Kidney glomerular epithelial cell (primary cell): ENCODE measurements around the gene HAUS1.
"Not testable (repeated sequence)": the region's sequence is repeated elsewhere in the genome, so short reads cannot be mapped to it uniquely, and the experiment has no call there.

Experiments used
- DNase-seq: peaks from one replicate; lab custom pipeline; 2025; lab: John Stamatoyannopoulos, UW

HAUS1 gene

GRCh38 chr18:46095532-46095931 lies 8.7 kb upstream of the HAUS1 start:
- DNase-seq = no peak

- peak; percentile 4 for DNase-seq
These were observed 7.4 kb upstream of the HAUS1 start for GRCh38 chr18:46096651-46097300.

GRCh38 chr18:46097431-46097800 lies 6.8 kb upstream of the HAUS1 start:
- DNase-seq = peak; percentile 36

GRCh38 chr18:46097801-46098615 lies 6.2 kb upstream of the HAUS1 start, which contains the start of gene ATP5F1A:
TSS of gene ATP5F1A (minus strand) at chr18:46098296. CDS start at chr18:46098231, 65 bp downstream.
- peak; percentile 78 for DNase-seq

- peak; percentile 33 for DNase-seq
These were observed 5.6 kb upstream of the HAUS1 start for GRCh38 chr18:46098616-46098933.

- DNase-seq = no peak
These were observed 4.7 kb upstream of the HAUS1 start for GRCh38 chr18:46099463-46099862.

- DNase-seq = no peak
These were observed 5.2 kb downstream of the HAUS1 start for GRCh38 chr18:46109386-46109785.

GRCh38 chr18:46110406-46110805 lies 6.2 kb downstream of the HAUS1 start:
- no peak for DNase-seq

GRCh38 chr18:46113751-46114150 lies 9.6 kb downstream of the HAUS1 start:
- DNase-seq = no peak

- DNase-seq = not testable (repeated sequence)
These were observed 22.4 kb downstream of the HAUS1 start for GRCh38 chr18:46126625-46127024.

- no peak for DNase-seq
These were observed 25.9 kb downstream of the HAUS1 start for GRCh38 chr18:46130061-46130460.

- not testable (repeated sequence) for DNase-seq
These were observed 26.4 kb downstream of the HAUS1 start for GRCh38 chr18:46130549-46130948.

- no peak for DNase-seq
These were observed 29.3 kb downstream of the HAUS1 start for GRCh38 chr18:46133534-46133933.

- no peak for DNase-seq
These were observed 30.9 kb downstream of the HAUS1 start for GRCh38 chr18:46134920-46135675.

- no peak for DNase-seq
These were observed 36.0 kb downstream of the HAUS1 start for GRCh38 chr18:46140173-46140572.

GRCh38 chr18:46141199-46141598 lies 37.0 kb downstream of the HAUS1 start:
- DNase-seq = no peak

- peak; percentile 70 for DNase-seq
These were observed 44.6 kb downstream of the HAUS1 start for GRCh38 chr18:46148810-46149209.

GRCh38 chr18:46152436-46152807 lies 48.2 kb downstream of the HAUS1 start:
- peak; percentile 78 for DNase-seq

- DNase-seq = peak; percentile 87
These were observed 48.8 kb downstream of the HAUS1 start for GRCh38 chr18:46152808-46153617.

GRCh38 chr18:46155641-46156051 lies 51.5 kb downstream of the HAUS1 start:
- peak; percentile 97 for DNase-seq

- DNase-seq = peak; percentile 78
These were observed 52.0 kb downstream of the HAUS1 start for GRCh38 chr18:46156124-46156745.

GRCh38 chr18:46156843-46157242 lies 52.7 kb downstream of the HAUS1 start:
- no peak for DNase-seq
